Sigmoid colon (tissue), 4 donors: Measurements from ENCODE around the gene SPINDOC.

Experiments
- CTCF ChIP-seq, 4 experiments: fragments of 450-650 bp in 3 of 4; fragments of 200-600 bp in 1 of 4; IDR thresholded peaks; one replicate each; pipeline ENCODE4 v1.5.1; 2016 to 2019; ENCODE audit warnings: antibody characterized with exemption in 4 of 4, mild to moderate bottlenecking in 3 of 4, moderate library complexity in 2 of 4
- EP300 ChIP-seq, 4 donors: sonication (generic); formaldehyde crosslinking; IDR thresholded peaks; one replicate each; pipeline ENCODE4 v1.6.1; 2017; ENCODE audit warnings: antibody characterized with exemption in 4 of 4
- POLR2A ChIP-seq, 2 donors: fragments of 450-650 bp; IDR thresholded peaks; one replicate each; pipeline ENCODE4 v1.6.1; 2016; ENCODE audit warnings: antibody characterized with exemption in 2 of 2, mild to moderate bottlenecking in 2 of 2, moderate library complexity in 2 of 2

DNA sequence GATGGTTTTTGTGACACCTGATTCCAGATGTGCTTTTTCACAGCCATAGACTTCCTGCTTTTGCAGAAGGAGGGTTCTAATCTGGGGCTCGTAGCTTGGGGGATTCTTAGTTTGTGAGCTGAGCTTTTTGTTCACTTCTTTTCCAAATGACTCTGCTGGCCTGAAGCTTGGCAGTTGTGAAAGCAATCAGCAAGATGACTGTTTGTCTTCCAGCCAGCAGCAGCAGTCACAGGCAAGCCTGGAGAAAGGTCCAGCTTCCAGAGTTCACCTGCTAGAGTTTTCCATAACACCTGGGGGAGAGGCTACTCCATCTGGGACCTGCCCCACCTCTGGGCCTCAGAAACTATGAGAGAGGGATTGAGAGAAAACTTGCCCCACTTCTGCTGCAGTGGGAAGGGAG lies 29.8 kb downstream of the SPINDOC start:
- TF ChIP-seq POLR2A (IDR thresholded peaks at IDR 0.05) (no peak), CTCF (IDR thresholded peaks at IDR 0.05) (no peak), EP300 (IDR thresholded peaks at IDR 0.05) (no peak)
